A549 treated with RU486 at 1 μM for 4 hours (cell line): ENCODE measurements around the gene TMEM213. TPM values are rescaled to one million over a fixed set of nuclear protein-coding genes. Genes with fewer than 3 reads are reported as not detected.

Experiments
- total RNA-seq: library from RNA; stranded (reverse); fragments of 200-300 nt; extraction: Qiagen RNA extraction; gene quantifications from 5 replicates; pipeline ENCODE4 v1.2.3, GENCODE V29; 2022; ENCODE audit warnings: low read depth

TMEM213 gene, protein sequence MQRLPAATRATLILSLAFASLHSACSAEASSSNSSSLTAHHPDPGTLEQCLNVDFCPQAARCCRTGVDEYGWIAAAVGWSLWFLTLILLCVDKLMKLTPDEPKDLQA
- total RNA-seq = not detected in 5 replicates

DNA sequence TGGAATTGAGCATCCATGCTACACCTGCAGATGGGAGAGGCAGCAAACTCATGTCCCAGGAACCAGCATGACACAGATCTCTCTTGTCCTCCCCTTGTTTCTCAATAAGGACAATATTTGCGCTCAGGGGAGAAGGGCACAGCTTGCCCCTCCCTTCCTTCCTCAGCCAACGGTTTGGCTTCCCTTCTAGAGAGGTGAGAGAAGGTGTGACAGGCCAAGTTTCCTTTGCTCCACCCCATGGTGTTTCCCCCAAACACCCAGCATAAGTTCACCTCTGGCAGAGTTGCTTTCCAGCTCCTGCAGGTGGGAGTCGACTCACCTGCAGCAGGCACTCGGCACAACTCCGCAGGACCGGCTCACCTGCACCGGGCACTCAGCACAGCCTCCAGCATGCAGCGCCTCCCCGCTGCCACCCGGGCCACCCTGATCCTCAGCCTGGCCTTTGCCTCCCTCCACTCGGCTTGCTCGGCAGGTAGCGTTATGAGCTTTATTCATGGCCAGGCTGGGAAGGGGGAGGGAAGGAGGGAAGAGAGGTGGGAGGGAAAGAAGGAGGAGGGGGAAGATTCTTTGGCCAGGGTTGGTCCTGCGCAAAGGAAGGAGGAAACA is at the start of gene TMEM213, which contains the start of gene ATP6V0A4:
TMEM213 (plus strand) TSS at position 280 of the 606 bp plus-strand sequence; CDS start at position 391, 111 bp downstream.
ATP6V0A4 (minus strand) TSS at position 482 of the 606 bp plus-strand sequence. CDS start 26,949 bp downstream, outside the sequence.

Other genes starting within 250 kb of the TMEM213 start
- gene SVOPL, start 96.6 kb upstream of the TMEM213 start, total RNA-seq = 0.12 TPM in 1 of 5 replicates, not detected in the others
- 0.19 to 0.28 TPM (median 0.22 TPM) in 5 replicates for gene ATP6V0A4, start 202 bp downstream of the TMEM213 start, total RNA-seq
- 5.7 to 8.2 TPM (median 7.2 TPM) in 5 replicates for gene KIAA1549, start 183.4 kb downstream of the TMEM213 start, total RNA-seq
- 3.3 to 8.4 TPM (median 6.8 TPM) in 5 replicates for gene ZC3HAV1L, start 238.0 kb downstream of the TMEM213 start, total RNA-seq